HG02870 (cell line): Measurements from ENCODE around the gene SHISA3.

Experiments
- ATAC-seq: cut with Tn5 transposase; IDR thresholded peaks from one replicate; pipeline ENCODE4 v1.9.1; 2021; ENCODE audit warnings: mild to moderate bottlenecking, moderate library complexity; ENCODE audit not compliant: unreplicated experiment

The SHISA3 gene

GRCh38 chr4:42442601-42443000, 45.3 kb downstream of the SHISA3 start:
- no peak for ATAC-seq

- ATAC-seq: no peak
Measured at GRCh38 chr4:42445038-42445437, 47.8 kb downstream of the SHISA3 start.

DNA sequence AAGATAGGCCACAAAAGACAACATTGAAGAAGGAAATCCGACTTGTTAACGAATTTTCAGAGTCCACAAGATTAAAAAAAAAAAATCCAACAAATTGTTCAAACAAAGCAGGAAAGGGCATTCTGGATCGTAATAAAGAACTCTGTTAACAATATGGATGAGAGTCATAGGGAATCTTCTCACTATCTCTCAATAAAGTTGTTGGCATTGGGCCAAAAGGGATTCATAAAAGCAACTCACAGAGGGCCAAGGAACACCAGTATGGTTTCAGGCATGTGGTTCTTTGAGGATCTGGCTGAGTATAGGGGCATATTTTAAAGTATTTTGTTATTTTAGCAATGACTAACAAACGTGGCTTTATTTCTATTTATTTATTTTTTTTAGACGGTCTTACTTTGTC, 49.5 kb downstream of the SHISA3 start:
- ATAC-seq: no peak
